NCI-H1417 (cell line): Measurements from ENCODE around the gene LIFR.
A peak's percentile ranks its signal among the peaks of the same experiment; 100 is the strongest.
"Not testable (repeated sequence)": the region's sequence is repeated elsewhere in the genome, so short reads cannot be mapped to it uniquely, and the experiment has no call there.

ENCODE experiments used
- DNase-seq, 3 experiments: peaks; one replicate each; lab custom pipeline; 2025; lab: John Stamatoyannopoulos, UW

LIFR gene, protein sequence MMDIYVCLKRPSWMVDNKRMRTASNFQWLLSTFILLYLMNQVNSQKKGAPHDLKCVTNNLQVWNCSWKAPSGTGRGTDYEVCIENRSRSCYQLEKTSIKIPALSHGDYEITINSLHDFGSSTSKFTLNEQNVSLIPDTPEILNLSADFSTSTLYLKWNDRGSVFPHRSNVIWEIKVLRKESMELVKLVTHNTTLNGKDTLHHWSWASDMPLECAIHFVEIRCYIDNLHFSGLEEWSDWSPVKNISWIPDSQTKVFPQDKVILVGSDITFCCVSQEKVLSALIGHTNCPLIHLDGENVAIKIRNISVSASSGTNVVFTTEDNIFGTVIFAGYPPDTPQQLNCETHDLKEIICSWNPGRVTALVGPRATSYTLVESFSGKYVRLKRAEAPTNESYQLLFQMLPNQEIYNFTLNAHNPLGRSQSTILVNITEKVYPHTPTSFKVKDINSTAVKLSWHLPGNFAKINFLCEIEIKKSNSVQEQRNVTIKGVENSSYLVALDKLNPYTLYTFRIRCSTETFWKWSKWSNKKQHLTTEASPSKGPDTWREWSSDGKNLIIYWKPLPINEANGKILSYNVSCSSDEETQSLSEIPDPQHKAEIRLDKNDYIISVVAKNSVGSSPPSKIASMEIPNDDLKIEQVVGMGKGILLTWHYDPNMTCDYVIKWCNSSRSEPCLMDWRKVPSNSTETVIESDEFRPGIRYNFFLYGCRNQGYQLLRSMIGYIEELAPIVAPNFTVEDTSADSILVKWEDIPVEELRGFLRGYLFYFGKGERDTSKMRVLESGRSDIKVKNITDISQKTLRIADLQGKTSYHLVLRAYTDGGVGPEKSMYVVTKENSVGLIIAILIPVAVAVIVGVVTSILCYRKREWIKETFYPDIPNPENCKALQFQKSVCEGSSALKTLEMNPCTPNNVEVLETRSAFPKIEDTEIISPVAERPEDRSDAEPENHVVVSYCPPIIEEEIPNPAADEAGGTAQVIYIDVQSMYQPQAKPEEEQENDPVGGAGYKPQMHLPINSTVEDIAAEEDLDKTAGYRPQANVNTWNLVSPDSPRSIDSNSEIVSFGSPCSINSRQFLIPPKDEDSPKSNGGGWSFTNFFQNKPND

DNA sequence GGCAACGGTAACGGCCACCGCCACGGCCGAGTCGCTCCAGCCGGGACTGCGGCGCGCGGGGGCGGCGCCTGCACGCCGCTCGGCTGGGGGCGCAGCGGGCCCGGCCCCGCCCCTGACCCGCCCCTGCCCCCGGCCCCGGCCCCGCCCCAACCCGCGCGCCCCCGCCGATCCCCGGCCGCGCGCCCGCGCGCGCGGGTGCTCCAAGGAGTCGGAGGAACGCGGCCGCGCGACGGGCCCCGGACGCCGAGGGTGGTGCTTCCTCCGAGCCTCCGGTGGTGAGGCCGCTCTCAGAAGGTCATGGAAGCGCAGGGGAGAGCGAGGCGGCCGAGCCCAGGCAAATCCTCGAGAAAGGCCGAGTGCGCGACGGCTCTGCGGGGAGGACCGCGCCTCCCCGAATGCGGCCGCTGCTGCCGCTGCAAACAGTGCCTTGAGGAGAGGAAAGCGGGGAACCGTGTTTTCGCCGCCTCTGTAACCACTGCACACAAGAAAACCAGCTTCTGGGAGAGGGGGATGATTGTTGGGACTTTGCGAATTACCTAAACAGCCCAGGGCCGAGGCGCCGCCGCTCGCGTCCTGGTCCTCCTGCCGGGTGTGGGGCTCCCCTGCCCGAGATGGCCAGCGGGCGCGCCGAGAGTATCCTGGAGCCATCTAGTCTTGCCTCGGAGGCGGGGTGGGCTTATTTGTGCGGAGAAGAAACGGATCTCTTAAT is at the start of gene LIFR:
Gene LIFR (minus strand): TSS at position 48 of the 709 bp plus-strand sequence. CDS start 25,999 bp downstream, outside the sequence.
- peak; percentile 94 to 96 (median 95) for DNase-seq

DNA sequence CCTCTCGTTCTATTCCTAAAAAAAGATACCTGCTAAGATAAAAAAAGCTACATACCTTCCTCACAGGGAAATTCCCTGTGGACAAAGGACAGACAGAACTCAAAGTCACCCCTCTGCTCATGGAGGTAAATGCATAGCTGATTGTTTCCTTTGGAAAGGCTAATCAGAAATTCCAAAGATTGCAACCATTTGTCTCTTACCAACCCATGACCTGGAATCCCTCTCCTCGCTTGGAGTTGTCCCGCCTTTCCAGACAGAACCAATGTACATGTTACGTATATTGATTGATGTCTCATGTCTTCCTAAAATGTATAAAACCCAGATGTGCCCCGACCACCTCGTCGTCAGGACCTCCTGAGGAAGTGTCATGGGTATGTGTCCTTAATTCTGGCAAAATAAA is 49.2 kb upstream of the LIFR start:
- DNase-seq: no peak

GRCh38 chr5:38603691-38604090 is 47.2 kb upstream of the LIFR start:
- DNase-seq: no peak

DNA sequence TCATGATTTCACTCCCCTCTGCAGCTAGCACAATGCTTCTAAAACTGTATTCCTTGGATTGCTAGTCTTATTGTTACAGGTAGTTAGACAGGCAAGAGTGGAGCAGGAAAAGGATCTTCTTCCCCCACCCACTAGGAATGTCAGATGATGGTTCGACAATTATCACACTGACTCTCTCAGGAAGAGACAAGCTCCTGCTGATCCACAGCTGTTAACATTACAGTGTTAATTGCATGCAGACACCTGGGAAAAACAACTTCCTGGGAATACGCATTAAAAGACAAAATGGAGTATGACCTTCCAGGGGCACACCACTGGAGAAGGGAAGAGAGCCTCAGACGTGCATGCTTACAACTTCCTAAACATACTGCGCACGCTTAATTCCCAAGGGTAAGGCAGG is 46.2 kb upstream of the LIFR start:
- DNase-seq: peak in 1 of 3 experiments; percentile 24

DNA sequence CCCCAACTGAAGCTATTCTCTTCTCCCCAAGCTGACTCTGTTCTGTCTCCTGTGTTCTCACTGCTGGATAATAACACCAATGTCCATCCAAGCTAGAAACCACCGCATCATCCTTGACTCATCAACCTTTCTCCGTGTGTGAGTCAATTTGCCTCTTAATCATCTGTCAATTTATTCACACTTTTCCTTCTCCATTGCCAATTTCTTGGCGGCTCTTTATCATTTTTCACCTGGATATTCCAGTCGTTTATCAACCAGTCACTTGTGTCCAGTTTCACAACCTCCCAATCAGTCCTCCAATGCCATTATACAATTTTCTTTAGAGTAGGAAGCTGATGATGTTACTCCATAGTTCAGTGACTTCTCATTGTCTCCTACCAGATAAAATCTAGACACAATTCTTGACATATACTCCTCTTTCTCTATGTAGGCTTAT is 45.4 kb upstream of the LIFR start:
- DNase-seq: no peak

DNA sequence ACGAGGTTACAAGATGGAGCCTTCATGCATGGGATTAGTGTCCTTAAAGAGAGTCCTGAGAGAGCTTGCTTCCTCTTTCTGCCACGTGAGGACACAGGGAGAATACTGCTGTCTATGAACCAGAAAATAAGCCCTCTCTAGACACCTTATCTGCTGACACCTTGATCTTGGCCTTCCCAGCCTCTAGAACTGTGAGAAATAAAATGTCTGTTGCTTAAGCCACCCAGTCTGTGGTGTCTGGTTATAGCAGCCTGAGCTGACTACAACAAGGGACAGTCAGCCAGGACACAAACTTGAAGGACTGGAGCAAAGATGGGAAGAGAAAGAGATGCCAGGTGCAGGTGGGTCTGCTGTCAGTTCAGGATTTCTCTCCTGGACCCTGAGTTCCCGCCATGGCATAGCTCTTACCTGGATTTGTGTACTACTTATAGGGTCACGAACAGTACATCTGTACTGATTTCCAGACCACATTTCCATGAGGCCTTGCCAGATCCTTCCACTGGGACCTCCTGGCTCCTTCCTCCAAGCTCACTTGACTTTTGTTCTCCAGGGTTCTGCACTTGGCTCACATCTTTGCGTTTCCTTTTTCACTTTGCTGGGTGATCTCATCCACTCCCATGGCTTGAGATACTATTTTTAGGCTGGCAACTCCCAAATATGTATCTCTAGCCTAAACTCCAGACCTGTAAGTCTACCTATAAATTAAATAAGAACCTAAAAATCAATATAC is 44.9 kb upstream of the LIFR start:
- no peak for DNase-seq

- no peak for DNase-seq
Observed at GRCh38 chr5:38600329-38601045, 44.0 kb upstream of the LIFR start.

GRCh38 chr5:38599751-38600150 is 43.3 kb upstream of the LIFR start:
- not testable (repeated sequence) for DNase-seq

- no peak for DNase-seq
Observed at GRCh38 chr5:38598994-38599617, 42.7 kb upstream of the LIFR start.

GRCh38 chr5:38598296-38598993 is 42.0 kb upstream of the LIFR start:
- DNase-seq: no peak

DNA sequence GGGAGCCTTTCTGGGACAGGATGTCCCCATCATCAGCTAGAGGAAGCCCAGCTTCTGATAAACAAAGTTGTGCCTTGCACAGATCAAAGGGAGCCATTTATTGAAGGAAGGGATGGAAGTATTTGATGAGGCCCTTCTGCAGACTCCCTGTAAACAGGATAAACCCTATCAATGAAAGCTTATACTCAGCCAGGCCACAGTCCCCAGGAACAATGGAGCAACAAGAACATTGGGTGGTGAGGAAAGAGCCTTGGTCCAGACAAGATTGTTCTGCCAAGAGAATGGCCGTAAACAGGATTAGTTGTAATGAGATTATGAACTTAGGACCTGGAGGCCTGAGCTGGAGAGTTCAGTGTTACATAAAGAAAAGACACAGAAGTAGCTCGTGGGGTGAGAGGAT is 40.5 kb upstream of the LIFR start:
- DNase-seq: no peak

GRCh38 chr5:38595132-38595745 is 38.8 kb upstream of the LIFR start:
- DNase-seq: no peak

DNA sequence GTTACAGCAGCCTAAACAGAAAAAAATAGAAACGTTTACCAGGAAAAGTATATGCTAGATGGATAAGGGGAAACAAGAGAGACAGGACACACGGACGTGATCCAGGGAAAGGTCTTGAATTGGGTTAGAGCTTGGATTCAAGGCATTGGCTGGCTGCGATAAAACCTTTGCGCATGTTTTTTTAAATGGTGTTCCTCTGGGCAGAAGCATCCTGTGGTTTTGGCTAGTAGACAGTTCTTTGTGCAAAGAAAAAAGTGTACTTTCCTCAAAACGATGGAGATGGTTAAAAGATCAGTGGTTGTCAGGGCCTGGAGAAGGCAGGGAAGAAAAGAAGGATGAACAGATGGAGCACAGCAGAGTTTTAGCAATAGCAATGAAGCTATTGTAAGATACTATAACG is 37.5 kb upstream of the LIFR start:
- no peak for DNase-seq

DNA sequence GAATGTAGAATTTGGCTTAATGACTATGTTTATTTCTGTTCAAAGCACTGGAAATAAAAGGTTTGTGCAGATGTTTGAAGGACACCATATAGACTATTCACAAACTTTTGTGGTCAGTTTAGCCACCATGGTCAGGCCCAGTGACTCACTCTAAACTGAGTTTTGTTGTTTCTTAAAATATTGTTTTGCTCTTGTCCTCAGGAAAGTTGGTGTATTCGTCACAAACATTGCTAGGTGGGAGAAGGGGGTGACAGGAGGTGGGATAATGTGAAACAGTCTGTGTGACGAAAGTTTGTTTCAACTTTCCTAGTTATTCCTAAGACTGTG is 35.0 kb upstream of the LIFR start:
- DNase-seq: no peak

- peak in 1 of 3 experiments; percentile 20 for DNase-seq
Observed at GRCh38 chr5:38590838-38591522, 34.5 kb upstream of the LIFR start.

DNA sequence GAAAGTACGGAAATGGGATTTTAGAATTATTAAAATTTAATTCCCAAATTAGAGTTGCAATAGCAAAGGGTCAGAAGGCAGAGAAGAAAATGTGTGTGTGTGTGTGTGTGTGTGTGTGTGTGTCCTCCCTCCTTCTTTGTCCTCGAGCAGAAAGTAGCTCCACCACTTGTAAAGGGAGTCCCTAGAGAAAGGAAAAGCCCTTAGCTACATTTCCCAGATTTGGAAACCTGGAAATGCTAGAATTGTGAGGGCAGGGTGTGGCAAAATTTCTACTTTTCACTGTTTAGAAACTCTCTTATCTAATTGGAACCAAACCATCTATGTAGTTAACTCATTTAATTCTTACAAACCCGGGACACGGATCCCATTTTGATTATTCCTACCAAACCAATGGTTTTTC is 33.2 kb upstream of the LIFR start:
- no peak for DNase-seq

DNA sequence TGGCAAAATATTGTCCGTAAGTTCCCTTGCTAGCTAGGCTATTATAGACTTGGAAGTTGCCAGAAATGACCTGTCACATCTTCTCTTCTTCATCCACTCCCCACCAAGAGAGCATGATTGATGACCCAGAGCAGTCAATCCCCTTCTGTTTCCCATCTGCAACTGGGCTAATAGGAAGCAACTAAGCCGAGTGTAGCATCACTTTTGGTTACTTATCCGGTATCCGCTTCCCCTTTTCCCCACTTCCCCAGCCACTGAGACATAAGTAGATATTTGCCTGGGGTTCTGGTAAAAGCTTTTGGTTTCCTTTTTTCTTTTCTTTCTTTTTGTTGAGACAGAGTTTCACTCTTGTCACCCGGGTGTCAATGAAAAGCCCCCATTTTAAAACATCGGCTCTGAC is 29.4 kb upstream of the LIFR start:
- DNase-seq: no peak

DNA sequence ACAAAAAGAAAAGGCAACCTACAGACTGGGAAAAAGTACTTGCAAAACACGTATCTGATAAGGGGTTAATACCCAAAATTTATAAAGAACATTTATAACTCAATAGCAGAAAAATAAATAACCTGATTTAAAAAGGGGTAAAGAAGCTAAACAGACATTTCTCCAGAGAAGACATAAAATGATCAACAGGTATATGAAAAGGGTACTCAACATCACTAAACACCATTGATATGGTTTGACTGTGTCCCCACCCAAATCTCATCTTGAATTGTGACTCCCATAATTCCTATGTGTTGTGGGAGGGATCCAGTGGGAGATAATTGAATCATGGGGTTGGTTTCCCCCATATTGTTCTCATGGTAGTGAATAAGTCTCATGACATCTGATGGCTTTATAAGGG is 27.1 kb upstream of the LIFR start:
- DNase-seq: no peak

DNA sequence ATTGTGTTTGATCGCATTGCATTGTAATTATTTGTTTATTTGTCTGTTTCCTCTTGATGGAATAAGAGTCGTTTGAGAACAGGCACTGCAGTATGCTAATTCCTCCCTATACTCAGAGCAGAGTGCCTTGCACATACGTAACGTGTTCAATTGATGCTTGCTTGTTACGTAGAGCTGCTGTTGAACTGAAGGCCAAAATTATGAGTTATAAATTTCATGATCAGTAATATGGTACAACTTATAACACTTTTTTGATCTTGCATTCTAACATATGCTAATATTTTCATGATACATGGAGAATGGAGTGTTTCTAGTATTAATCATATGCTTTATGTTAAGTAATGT is 26.5 kb upstream of the LIFR start:
- DNase-seq: no peak
